PFSK-1 (cell line): Measurements from ENCODE around the gene RGS3.

Experiments
- FOXP2 ChIP-seq: optimal IDR thresholded peaks from 2 replicates; pipeline ENCODE3; 2011; ENCODE audit warnings: borderline replicate concordance, control low read depth, inconsistent platforms; ENCODE audit not compliant: insufficient read depth; ENCODE audit errors: extremely low read length, extremely low read depth
- POLR2AphosphoS5 ChIP-seq: IDR thresholded peaks from 2 replicates; pipeline ENCODE4 v1.6.1; 2012; ENCODE audit warnings: low read depth, mild to moderate bottlenecking, control low read depth, low read length, moderate library complexity
- SIN3A ChIP-seq: IDR thresholded peaks from 2 replicates; pipeline ENCODE4 v1.6.1; 2012; ENCODE audit warnings: mild to moderate bottlenecking, low read length, moderate library complexity, borderline replicate concordance; ENCODE audit not compliant: insufficient read depth
- TAF1 ChIP-seq: IDR thresholded peaks from 2 replicates; pipeline ENCODE4 v1.6.1; 2012; ENCODE audit warnings: low read length, control low read depth, borderline replicate concordance; ENCODE audit not compliant: insufficient read depth
- TF ChIP-seq, protein P1 (sequence below), 2 experiments: IDR thresholded peaks; 2 replicates each; pipeline versions ENCODE4 v1.6.1 to v1.8.0; 2011 to 2012; ENCODE audit warnings: low read depth in 2 of 2, low read length in 2 of 2, control low read depth in 1 of 2, inconsistent platforms in 1 of 2, mild to moderate bottlenecking in 1 of 2, moderate library complexity in 1 of 2; ENCODE audit not compliant: insufficient read depth in 1 of 2

The RGS3 gene

DNA sequence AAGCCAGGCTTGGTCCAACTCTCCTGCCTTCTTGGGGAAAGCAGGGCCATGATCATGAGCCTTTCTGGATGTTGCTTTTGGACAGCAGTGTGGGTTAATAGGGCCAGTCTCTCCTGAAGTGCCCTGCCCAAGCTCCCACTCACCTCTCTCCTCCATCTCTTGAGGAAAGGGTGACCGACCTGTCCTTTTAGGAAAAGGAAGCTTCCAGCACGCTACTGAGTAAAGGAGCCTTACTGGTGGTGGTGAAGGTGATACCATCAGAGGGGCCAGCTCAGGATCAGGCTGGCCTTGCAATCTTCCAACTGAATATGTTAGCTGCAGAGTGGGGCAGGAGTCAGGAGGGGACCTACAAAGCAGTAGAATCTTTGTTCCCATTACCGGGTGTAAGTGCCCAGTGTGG lies 2.2 kb upstream of the RGS3 start:
- TF ChIP-seq FOXP2, result no peak
- no peak for TF ChIP-seq SIN3A
- TF ChIP-seq POLR2AphosphoS5, result no peak
- TF ChIP-seq, protein P1, sequence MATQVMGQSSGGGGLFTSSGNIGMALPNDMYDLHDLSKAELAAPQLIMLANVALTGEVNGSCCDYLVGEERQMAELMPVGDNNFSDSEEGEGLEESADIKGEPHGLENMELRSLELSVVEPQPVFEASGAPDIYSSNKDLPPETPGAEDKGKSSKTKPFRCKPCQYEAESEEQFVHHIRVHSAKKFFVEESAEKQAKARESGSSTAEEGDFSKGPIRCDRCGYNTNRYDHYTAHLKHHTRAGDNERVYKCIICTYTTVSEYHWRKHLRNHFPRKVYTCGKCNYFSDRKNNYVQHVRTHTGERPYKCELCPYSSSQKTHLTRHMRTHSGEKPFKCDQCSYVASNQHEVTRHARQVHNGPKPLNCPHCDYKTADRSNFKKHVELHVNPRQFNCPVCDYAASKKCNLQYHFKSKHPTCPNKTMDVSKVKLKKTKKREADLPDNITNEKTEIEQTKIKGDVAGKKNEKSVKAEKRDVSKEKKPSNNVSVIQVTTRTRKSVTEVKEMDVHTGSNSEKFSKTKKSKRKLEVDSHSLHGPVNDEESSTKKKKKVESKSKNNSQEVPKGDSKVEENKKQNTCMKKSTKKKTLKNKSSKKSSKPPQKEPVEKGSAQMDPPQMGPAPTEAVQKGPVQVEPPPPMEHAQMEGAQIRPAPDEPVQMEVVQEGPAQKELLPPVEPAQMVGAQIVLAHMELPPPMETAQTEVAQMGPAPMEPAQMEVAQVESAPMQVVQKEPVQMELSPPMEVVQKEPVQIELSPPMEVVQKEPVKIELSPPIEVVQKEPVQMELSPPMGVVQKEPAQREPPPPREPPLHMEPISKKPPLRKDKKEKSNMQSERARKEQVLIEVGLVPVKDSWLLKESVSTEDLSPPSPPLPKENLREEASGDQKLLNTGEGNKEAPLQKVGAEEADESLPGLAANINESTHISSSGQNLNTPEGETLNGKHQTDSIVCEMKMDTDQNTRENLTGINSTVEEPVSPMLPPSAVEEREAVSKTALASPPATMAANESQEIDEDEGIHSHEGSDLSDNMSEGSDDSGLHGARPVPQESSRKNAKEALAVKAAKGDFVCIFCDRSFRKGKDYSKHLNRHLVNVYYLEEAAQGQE (IDR thresholded peaks at IDR 0.05; ENCODE audit: insufficient read depth in 1 of 2, low read depth in 2 of 2, low read length in 2 of 2), result no peak
- TF ChIP-seq TAF1, result no peak

DNA sequence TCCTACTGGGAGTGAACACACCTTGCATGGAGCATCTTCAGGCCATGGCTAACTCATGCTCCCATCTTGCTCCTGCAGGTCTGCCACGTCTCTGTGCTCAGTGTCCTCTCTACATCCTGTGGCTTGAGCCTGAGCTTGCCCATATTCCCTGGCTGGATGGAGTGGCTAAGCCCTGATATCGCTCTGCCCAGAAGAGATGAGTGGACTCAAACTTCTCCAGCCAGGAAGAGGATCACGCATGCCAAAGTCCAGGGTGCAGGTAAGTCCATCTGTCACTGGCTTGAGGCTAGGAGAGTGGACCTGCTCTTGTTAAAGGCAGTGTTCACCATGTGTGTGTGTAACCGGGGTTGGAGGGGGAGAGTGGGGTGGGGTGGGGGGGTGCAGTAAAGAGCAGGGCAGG lies 1.6 kb upstream of the RGS3 start:
- no peak for TF ChIP-seq POLR2AphosphoS5
- no peak for TF ChIP-seq FOXP2
- no peak for TF ChIP-seq TAF1
- TF ChIP-seq SIN3A, result no peak
- TF ChIP-seq, protein P1 (IDR thresholded peaks at IDR 0.05; ENCODE audit: insufficient read depth in 1 of 2, low read depth in 2 of 2, low read length in 2 of 2), result no peak

DNA sequence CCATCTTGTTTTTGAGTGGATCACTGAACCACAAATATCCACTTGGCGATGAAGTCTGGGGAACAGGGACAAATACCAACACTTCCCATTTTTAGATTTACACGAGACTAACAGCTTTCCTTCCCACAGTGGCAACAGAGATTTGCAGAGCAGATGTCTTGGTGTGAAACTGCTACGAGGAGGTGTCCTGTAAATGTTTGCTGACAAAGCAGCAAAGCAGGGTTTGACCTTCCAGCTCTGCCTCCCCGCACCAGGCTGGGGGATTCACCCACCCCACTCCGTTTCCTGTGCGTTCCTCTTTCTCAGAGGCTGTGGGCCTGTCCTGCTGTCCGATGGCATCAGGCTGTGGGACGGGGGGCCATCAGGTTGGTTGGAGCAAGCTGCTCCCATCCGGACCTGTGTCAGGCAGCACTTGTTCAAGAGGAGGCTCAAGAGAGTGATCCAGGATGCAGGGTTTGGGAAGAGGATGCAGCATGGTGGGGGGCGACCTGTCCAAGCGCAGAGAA lies 693 bp upstream of the RGS3 start:
- TF ChIP-seq, protein P1 (IDR thresholded peaks at IDR 0.05; ENCODE audit: insufficient read depth in 1 of 2, low read depth in 2 of 2, low read length in 2 of 2), result no peak
- TF ChIP-seq TAF1, result no peak
- no peak for TF ChIP-seq FOXP2
- no peak for TF ChIP-seq POLR2AphosphoS5
- no peak for TF ChIP-seq SIN3A

DNA sequence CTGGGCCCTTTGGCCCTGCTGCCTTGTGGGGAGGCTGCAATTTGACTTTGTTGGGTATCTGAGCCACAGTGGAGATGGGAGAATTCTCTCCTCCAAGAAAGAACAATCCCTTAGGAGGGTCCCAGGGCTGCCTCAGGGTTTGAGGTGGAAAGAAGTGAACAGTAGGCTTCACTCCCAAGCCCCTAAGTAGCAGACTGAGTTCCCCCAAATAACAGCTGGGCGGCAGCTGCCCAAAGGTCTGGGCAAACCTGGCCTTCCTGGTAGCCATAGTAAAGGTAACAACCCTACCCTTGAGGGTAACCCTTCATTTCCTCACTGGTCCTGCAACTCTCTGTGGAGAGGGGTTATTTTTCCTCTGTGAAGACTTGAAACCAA lies 746 bp downstream of the RGS3 start:
- no peak for TF ChIP-seq TAF1

DNA sequence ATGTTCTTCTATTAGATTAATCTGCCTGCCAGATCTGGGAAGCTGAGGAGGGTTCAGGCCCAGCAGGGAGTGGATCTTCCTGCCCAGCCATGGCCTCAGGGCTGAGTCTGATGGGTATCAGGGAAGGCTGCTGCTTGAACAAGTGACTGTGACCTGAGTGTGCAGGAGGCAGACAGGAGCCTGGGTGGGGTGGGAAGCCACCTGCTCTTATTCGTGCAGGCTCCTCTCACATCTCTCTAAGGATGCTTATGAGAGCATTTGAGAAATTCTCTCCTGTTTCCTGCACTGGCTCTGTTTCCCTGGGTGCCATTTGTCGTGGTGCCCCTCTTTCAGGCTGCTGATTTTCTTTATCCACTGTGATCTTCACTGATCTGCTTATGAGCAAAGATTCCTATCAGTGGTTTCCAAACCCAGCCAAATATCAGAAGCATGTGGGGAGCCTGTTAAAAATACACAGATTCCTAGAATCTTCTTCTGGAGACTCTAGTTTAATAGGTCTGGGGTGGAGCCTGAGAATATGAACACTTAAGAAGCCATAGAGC lies 2.1 kb downstream of the RGS3 start:
- TF ChIP-seq FOXP2 (no peak), POLR2AphosphoS5 (no peak), TAF1 (no peak), SIN3A (no peak)

DNA sequence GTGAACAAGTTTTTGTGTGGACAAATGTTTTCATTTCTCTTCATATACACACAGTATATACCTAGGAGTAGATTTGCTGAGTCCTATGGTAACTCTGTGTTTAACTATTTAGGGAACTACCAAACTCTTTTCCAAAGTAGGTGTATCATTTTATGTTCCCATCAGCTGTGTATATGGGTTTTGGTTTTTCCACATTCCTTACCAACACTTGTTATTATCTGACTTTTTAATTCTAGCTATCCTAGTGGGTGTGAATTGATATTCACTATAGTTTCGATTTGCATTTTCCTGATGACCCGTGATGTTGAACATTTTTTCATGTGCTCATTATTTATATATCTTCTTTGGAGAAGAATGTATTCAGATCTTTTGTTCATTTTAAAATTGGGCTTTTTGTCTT lies 3.7 kb downstream of the RGS3 start:
- TF ChIP-seq POLR2AphosphoS5 (no peak), SIN3A (no peak), FOXP2 (no peak), TAF1 (no peak)
- TF ChIP-seq, protein P1 (IDR thresholded peaks at IDR 0.05; ENCODE audit: insufficient read depth in 1 of 2, low read depth in 2 of 2, low read length in 2 of 2), result no peak
